Esophagus squamous epithelium (tissue), 5 donors: ENCODE data around the gene ORMDL1. TPM values are rescaled to one million over a fixed set of nuclear protein-coding genes. Genes with fewer than 3 reads are reported as not detected.

Source experiments
- DNase-seq: peaks from one replicate; lab custom pipeline; 2025; lab: John Stamatoyannopoulos, UW
- H3K27ac ChIP-seq, 4 donors: fragments of 200-600 bp; sonication (generic); one replicate each; pipeline ENCODE4 v1.5.1; 2016 to 2019; ENCODE audit warnings: mild to moderate bottlenecking in 1 of 4
- H3K27me3 ChIP-seq, 4 donors: fragments of 200-600 bp; sonication (generic); 1 replicate in 3 of 4; 2 replicates in 1 of 4; pipeline versions ENCODE4 v1.5.1 to v1.6.0; 2017 to 2021; ENCODE audit warnings: antibody characterized with exemption in 1 of 4
- H3K36me3 ChIP-seq, 3 donors: fragments of 200-600 bp; sonication (generic); one replicate each; pipeline ENCODE4 v1.5.1; 2016 to 2019
- H3K4me1 ChIP-seq, 3 donors: fragments of 200-600 bp; sonication (generic); one replicate each; pipeline ENCODE4 v1.5.1; 2017 to 2019
- H3K4me3 ChIP-seq, 4 donors: fragments of 200-600 bp; sonication (generic); 1 replicate in 3 of 4; 2 replicates in 1 of 4; pipeline ENCODE4 v1.5.1; 2016 to 2019; ENCODE audit warnings: mild to moderate bottlenecking in 2 of 4, moderate library complexity in 1 of 4
- H3K9me3 ChIP-seq, 3 donors: fragments of 200-600 bp; sonication (generic); one replicate each; pipeline ENCODE4 v1.5.1; 2016 to 2019
- CTCF ChIP-seq, 6 experiments: fragments of 450-650 bp in 4 of 6; fragments of 200-600 bp in 2 of 6; sonication (generic) in 2 of 6; IDR thresholded peaks; one replicate each; pipeline ENCODE4 v1.5.1; 2016 to 2019; ENCODE audit warnings: antibody characterized with exemption in 6 of 6, mild to moderate bottlenecking in 4 of 6, moderate library complexity in 4 of 6
- POLR2A ChIP-seq, 4 donors: fragments of 450-650 bp; IDR thresholded peaks; one replicate each; pipeline ENCODE4 v1.6.1; 2017; ENCODE audit warnings: antibody characterized with exemption in 4 of 4, mild to moderate bottlenecking in 4 of 4, moderate library complexity in 3 of 4
- WGBS, 2 donors: methylation state at CpG; one replicate each; pipeline ENCODE4 v1.1.5; 2018; 5-methylcytosine and 5-hydroxymethylcytosine counted together
- intact Hi-C: fragments of 100-400 bp; cut with DNase I; formaldehyde crosslinking; loops from one replicate; pipeline ENCODE4 v1.15.0; 2022
- total RNA-seq, 4 donors: library from RNA; depleted of rRNA; stranded (reverse); fragments of >200 nt; gene quantifications; one replicate each; pipeline ENCODE4 v1.1.0, GENCODE V29; 2016
- donor health status: DM: yes; HTN: yes; CAD: no.

Gene ORMDL1
- total RNA-seq, 4 donors from 2014 or later = 12.5 to 62.0 (median 38.7) TPM

- no peaks in the 10 kb centered on the region for H3K4me1 ChIP-seq
- no peaks in the 10 kb centered on the region for H3K9me3 ChIP-seq
- WGBS, 2 donors = 82 to 89% methylated on average over 3 of the region's 3 CpGs
- no peak for DNase-seq
- TF ChIP-seq CTCF (IDR thresholded peaks at IDR 0.05) (no peak), POLR2A (IDR thresholded peaks at IDR 0.05) (no peak)
- H3K4me3 ChIP-seq = no peak overlapping the region
- H3K36me3 ChIP-seq = peaks cover 0 to 55% (median 0%) of the 10 kb centered on the region in 3 donors
- no peaks in the 10 kb centered on the region for H3K27me3 ChIP-seq
- no peak overlapping the region for H3K27ac ChIP-seq
- intact Hi-C loops = no loop called here
These were observed 19.3 kb upstream of the ORMDL1 start for GRCh38 chr2:189803431-189803830.

GRCh38 chr2:189802396-189802912 is 18.3 kb upstream of the ORMDL1 start:
- Histone ChIP-seq H3K27ac (no peak overlapping the region), H3K4me1 (peaks cover 0 to 5% (median 0%) of the 10 kb centered on the region in 3 donors), H3K9me3 (no peaks in the 10 kb centered on the region), H3K36me3 (peaks cover 0 to 54% (median 0%) of the 10 kb centered on the region in 3 donors), H3K4me3 (no peak overlapping the region), H3K27me3 (no peaks in the 10 kb centered on the region)
- 87 to 100% methylated on average over 2 of the region's 2 CpGs for WGBS, 2 donors
- TF ChIP-seq CTCF (IDR thresholded peaks at IDR 0.05) (no peak), POLR2A (IDR thresholded peaks at IDR 0.05) (no peak)
- intact Hi-C loops = no loop called here
- no peak for DNase-seq

GRCh38 chr2:189799531-189799930 is 15.4 kb upstream of the ORMDL1 start:
- 60% methylated on average over 1 to 2 of the region's 2 CpGs for WGBS, 2 donors
- no peak for TF ChIP-seq POLR2A (IDR thresholded peaks at IDR 0.05)
- no peak for TF ChIP-seq CTCF (IDR thresholded peaks at IDR 0.05)

GRCh38 chr2:189799030-189799331 is 14.8 kb upstream of the ORMDL1 start:
- Histone ChIP-seq H3K4me1 (peaks cover 0 to 5% (median 0%) of the 10 kb centered on the region in 3 donors), H3K27ac (no peak overlapping the region), H3K4me3 (no peak overlapping the region), H3K9me3 (no peaks in the 10 kb centered on the region), H3K27me3 (no peaks in the 10 kb centered on the region), H3K36me3 (peaks cover 2 to 63% (median 5%) of the 10 kb centered on the region in 3 donors)
- intact Hi-C loops = no loop called here
- TF ChIP-seq POLR2A (IDR thresholded peaks at IDR 0.05) (no peak), CTCF (IDR thresholded peaks at IDR 0.05) (no peak)
- no peak for DNase-seq

More at GRCh38 chr2:189799531-189799930, 15.4 kb upstream of the ORMDL1 start:
- Histone ChIP-seq H3K36me3 (peaks cover 0 to 63% (median 0%) of the 10 kb centered on the region in 3 donors), H3K27me3 (no peaks in the 10 kb centered on the region), H3K9me3 (no peaks in the 10 kb centered on the region), H3K4me3 (no peak overlapping the region), H3K27ac (no peak overlapping the region), H3K4me1 (peaks cover 0 to 5% (median 0%) of the 10 kb centered on the region in 3 donors)
- intact Hi-C loops = no loop called here
- no peak for DNase-seq

GRCh38 chr2:189798312-189799029 is 14.3 kb upstream of the ORMDL1 start:
- Histone ChIP-seq H3K27ac (no peak overlapping the region), H3K4me1 (peaks cover 0 to 5% (median 0%) of the 10 kb centered on the region in 3 donors), H3K27me3 (no peaks in the 10 kb centered on the region), H3K36me3 (peaks cover 7 to 66% (median 7%) of the 10 kb centered on the region in 3 donors), H3K9me3 (no peaks in the 10 kb centered on the region), H3K4me3 (no peak overlapping the region)
- TF ChIP-seq POLR2A (IDR thresholded peaks at IDR 0.05) = no peak
- peak in 4 of 6 experiments; percentile 9 to 36 (median 22) for TF ChIP-seq CTCF (IDR thresholded peaks at IDR 0.05)
- 60 to 66% methylated on average over 4 of the region's 4 CpGs for WGBS, 2 donors
- no peak for DNase-seq
- intact Hi-C loops = no loop called here
